Lung microvascular endothelial cell (primary cell): ENCODE measurements around the gene ADARB2. TPM values are rescaled to one million over a fixed set of nuclear protein-coding genes. Genes with fewer than 3 reads are reported as not detected.

Experiments
- DNase-seq, 2 donors: peaks; one replicate each; pipeline versions ENCODE4 v3.0.0 to v3.0.0-alpha.2; 2010; ENCODE audit warnings: low read depth in 2 of 2
- total RNA-seq: library from RNA; depleted of rRNA; stranded (reverse); fragments of >200 nt; gene quantifications from 2 replicates; pipeline ENCODE4 v1.2.1, GENCODE V29; 2014

The ADARB2 gene
- total RNA-seq, 1 donor from 2014 or later, result 2.0 TPM

DNA sequence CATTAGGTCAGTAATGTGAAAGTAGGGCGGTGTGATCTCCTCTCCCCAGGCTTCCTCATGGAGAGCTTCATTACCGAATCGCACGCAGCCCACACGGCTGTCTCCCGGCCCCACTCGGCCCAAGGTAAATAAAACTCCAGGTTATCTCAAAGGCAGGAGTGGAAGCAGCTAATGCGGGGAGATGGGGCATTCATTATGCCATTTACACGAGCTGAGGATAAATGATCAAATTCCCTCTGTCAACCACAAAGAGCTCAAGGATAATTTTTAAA lies 93.5 kb downstream of the ADARB2 start:
- DNase-seq, result no peak

DNA sequence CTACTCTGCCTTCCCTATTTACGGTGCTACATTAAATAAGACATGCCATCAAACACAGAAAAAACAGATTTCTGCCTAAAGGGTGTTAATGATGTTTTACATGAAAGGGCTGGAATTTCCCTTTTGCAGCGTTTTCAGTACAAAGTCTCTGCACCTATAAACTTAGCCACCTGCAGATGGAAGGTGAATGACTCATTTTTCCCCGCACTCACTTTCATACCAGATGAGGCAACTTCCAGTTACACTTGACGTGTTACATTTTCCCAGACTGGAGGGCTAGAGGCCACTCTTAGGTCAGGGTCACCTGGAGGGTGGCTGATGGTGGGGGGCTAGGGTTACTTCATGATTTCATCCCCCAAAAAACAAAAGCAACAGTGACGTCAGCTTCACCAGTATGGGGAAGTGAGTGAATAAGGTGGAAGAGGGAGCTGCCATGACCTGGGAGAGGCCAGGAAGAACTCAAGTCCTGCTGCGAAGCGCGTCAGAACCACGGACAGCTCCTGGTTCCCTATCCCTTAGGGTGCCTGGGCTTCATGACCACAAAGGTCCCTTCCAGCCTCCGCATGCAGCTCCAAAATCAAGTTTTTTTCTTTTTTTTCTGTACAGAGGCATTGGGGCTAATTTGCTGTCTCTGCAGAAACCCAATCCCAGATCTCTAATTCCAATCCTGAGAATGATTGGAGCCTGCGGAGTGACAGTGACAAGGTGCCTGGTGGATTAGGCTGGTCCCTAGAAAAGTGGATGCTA lies 94.0 kb downstream of the ADARB2 start:
- DNase-seq, result peak in 1 of 2 donors; percentile 5

DNA sequence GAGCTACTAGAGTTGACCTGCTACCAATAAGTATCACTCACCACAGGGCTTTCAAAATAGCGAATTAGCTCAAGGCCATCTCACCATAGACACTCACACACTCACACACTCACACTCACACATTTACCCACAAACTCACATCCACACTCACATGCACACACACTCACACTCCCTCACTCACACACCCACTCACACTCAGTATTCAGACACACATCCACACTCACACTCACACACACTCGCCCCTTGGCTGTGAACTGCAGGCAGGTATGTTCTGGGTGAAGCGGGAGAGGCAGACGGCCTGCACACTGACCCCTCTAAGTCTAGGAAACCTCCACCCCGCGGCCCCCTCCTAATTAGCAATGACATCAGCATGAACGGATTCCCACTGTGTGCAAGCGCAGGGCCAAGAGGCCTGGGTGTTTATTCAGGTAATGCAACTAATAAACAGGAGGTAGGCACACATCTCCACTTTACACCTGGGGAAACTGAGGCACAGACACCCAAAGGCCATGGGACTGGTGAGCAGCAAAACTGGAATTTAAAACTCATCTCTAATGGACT lies 94.6 kb downstream of the ADARB2 start:
- no peak for DNase-seq

DNA sequence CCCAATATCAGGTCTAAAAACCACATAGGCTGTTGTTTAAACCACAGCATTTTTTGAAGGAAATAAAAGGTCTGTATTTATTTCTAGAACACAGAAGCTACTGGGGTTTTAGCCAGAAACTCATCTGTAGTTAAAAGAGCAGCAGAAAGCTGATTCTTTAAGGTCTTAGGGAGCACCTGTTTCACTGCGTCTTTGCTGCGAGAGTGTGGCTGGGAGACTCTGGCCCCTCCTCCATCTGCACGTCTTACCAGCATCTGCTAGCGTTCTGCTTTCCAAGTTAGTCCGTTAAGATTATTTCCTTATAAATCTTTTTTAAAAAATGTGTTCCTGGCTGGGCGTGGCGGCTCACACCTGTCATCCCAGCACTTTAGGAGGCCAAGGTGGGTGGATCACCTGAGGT lies 95.9 kb downstream of the ADARB2 start:
- no peak for DNase-seq

DNA sequence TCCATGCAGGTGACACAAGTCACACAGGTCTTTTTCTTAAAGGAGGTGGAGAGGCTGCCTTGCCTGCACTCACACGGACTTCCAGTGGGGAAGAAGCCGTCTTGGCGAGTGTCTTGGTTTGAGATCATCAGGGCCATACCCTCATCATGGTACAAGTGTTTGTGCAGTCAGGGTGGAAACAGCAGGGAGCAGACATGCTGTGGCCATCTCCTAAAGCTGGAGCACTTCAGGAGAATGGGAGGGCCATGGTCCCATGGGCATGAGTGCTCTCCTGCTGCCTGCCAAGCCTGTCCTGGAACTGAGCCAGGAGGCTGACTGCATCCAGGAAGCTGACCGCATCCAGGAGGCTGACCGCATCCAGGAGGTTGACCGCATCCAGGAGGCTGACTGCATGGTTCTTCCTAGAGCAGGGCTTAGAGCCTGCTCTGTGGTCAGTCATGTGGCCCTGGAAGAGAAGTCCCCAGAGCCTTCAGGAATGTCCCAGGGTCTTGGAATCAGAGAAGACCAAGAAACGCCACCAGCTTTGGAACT lies 98.4 kb downstream of the ADARB2 start:
- DNase-seq, result peak in 1 of 2 donors; percentile 9

DNA sequence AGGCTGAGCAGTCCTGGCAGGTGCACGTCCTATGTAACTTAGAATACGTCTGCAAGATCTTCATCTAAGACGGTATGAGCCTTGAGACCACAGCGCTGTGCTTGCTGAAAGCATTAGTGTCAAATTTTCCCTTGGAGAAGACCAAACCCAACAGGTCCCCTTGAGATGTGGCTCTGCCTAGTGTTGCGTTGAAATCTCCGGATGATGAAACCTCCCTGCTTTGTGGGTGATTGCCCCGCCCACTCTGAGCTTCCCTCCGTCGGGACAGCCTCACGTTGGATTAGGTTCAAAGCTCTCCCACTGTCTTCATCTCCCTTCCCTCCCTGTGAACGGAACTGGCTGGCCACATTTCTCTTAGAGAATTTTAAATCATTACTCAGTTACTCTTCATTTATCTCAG lies 102.0 kb downstream of the ADARB2 start:
- no peak for DNase-seq

DNA sequence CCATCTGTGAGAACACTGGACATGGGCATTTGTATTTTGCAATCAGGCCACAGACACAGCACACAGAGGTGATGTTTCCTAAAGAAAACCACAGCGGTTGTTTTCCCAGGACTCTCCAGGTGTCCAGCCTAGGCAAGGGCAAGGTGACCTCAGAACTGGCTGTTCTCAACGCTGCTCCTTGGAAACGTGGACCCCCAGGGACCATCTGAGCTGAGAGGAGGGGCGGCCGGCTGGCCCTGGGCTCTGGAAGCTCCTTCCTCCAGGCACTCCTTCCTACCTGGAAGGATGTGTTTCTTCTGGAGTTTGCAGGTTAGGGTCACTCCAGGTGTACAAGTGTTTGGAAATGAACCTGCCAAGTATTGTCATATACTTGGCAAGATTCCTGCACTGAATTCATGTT lies 103.1 kb downstream of the ADARB2 start:
- no peak for DNase-seq

DNA sequence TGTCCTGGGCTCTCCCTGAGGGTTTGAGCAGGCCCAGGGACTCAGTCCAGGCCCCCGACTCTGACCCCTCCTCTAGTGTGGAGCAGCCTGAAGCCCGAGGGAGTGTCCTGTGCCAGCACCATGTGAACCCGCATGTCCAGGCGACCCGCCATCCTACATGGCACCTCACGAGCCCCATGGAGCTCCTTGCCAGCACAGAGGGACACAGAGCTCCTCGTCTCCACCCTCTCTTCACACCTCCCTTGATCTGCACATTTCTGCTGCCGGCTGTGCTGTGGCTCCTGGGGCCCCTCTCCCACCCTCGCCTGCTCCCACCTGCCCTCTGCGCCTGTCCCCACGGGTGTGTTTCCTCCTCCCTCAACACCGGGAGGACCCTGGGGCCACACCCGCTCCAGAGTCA lies 103.5 kb downstream of the ADARB2 start:
- DNase-seq, result no peak

DNA sequence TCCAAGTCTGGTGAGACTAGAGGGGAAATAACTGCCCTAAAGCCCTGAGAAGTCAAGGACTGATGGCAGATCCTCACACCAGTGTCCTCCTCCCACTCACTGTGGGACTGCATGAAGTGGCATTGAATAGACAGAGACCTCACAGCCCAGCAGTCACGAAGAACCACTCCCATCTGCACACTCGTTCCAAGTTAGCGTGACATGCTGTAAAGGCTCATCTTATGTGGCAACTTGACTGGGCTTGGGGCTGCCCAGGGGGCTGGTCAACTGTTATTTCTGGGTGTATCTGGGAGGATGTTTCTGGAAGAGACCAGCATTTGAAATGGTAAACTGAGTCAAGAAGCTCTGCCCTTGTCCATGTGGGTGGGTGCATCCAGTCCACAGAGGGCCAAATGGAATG lies 104.7 kb downstream of the ADARB2 start:
- DNase-seq, result no peak

DNA sequence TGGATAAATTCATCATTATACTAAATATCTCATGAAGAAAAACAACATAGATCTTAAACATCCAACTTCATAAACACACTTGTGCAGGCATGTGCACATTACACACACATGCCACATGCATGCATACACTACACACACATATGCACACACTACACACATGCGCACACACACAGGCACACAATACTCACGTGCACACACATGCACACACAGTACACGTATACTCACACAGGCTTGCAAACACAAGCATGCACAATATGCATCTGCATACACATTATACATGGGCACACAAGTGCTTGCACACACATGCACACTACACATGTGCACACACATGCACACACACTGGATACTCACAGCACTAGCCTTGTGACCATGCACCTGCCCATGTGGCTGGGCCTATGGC lies 105.2 kb downstream of the ADARB2 start:
- DNase-seq, result no peak

DNA sequence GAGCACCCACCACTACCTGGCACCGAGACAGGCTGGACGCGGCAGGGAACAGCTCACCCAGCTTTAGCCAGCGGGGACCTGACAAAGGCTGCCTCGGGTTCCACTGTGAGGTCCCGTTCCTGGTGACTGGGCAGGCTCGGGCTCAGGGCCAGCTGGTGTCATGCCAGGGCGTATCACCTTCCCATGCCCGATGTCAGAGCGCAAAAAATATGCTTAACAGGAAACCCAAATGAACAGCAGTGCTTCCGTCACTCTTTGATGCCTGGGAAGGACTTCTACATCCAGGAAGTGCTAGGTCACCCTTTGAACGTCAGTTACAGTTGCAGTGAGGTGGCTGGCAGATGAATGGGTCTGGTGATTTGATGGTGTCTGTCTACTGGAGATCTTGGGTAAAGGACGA lies 106.0 kb downstream of the ADARB2 start:
- no peak for DNase-seq

DNA sequence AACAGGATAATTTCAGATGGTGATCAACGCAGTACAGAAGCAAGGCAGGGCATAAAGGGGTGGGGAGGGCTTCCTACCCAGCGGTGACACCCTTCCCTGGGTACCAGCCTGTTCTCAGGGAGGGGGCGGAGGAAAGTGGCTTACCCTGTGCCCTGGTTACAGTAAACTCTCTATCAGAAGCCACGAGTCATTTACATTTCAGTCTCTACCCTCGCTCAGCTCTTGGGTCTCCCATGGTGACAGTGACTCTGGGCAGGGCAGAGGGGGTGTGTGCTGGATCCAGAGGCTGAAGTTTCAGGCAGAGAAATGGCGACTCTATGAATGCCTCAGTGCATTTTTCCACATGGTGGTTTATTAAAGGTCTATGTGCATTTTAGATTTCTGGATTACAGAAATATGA lies 107.0 kb downstream of the ADARB2 start:
- no peak for DNase-seq

DNA sequence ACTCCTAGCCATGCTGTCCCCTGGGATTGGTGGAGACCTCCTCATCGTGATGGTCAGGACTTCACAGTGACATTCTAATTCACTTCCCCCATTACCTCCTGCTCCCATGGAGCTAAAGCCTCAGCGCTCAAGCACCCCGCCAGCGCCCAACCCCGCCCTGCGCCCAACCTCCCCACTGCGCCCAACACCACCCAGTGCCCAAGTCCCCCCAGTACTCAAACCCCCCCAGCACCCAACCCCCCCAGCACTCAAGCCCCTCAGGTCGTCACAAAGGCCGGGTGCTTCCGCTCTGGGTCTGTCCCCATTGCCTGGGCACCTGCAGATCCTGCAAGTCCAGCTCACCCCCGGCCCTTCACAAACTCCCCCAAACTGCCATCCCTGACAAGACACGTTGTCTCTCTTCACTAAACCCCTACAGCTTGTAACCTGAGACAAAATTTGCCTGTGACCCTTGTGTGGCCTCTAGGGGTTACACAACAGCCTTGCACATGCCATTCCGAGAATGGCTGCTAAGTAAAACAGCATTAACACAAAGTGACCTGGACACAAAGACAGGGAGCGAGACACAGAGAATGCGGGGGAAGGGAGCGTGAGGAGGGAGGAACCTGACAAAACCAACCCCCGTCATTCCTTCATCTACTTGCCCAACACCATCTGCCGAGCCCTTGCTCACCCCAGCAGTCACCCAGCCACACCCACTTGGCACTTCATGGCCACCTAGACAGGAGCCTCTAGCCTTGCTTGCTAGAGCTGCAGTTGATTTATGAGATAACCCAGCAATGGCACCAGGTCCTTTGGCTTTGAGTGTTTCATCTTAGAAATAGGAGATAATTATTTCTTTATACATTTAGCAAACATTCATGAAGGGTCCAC lies 107.8 kb downstream of the ADARB2 start:
- no peak for DNase-seq

DNA sequence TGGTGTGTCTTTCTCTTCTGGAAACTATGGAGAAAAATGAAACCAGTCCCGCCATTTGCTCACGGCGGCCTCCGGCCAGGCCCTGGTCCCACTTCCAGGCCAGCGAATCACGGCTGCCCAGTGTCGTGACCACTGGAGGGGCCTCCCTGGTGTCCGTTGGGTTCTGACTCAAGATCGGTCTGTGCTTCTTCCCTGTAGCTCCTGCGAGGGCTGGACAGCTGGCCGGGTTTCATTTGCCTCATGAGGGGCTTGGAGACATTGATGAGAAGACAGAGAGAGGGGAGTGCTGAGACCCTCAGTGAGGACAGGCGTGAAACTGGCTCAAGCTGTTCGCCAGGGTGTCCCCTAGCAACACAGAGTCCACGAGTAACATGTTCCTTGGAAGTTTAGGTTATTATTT lies 108.6 kb downstream of the ADARB2 start:
- no peak for DNase-seq

DNA sequence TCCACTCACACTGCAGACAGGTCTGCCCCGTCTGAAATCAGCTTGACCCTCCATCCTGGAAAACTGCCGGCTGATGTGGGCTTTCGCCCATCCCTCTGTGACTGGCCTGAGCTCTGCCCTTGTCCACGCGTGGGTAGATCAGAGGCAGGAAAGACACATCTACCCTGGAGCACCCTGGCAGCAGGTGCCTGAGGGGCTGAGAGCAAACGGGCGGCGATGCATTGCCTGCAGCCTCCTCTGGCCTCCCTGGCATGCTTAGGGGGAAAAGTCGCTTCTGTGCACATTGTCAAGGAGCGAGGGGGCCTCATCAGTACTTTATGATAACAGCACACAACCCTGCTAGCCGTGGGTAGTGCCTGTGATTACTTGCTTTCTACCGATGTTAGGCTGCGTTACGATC lies 109.4 kb downstream of the ADARB2 start:
- DNase-seq, result no peak

DNA sequence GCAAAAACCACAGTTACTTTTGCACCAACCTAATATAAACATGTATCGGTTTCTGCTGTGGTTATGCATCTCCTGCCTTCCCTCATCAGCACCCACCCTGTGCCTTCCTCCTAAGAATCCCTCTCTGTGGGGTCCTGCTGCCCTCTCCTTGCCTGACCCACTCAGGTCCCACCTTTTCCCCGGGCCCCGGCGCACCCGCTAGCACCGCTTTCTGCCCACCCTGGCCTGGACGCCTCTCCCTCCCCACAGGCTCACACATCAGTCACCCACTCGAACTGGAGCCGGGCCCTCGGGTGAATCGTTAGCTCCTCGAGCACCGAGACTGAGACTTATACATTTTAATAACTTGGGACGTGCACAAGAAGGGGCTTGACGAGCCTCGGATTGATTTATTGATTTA lies 110.5 kb downstream of the ADARB2 start:
- no peak for DNase-seq

DNA sequence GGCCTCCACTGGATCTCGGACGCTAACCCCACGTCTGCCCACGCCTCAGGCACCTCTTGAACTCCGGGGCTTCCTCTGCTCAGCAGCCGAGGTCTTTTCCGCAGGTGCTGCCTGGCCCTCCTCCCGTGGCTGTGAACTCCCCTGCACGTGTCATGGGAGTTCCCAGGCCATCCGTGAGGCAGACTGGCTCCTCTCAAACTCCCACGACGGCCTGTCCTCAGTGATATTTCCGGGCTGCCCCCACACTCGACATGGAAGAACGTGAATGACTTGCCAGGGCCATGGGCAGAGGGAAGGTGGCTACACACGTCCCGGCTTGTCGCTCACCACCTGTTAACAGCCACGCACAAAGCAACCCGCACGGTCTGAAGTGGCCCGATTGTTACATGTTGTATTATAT lies 110.9 kb downstream of the ADARB2 start:
- DNase-seq, result no peak

DNA sequence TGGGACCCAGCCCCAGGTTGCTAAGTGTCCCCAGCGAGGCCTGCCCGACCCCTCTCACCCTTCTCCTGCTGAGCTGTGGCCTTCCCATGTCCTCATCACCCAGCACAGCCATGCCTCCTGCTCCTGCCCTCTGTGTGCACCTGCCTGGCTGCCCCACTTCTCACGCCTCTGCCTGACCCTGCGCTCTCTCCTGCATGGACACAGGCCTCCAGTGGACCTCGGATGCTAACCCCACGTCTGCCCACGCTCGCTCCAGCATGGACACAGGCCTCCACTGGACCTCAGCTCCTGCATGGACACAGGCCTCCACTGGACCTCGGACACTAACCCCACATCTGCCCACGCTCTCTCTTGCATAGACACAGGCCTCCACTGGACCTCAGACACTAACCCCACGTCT lies 111.6 kb downstream of the ADARB2 start:
- DNase-seq, result no peak

DNA sequence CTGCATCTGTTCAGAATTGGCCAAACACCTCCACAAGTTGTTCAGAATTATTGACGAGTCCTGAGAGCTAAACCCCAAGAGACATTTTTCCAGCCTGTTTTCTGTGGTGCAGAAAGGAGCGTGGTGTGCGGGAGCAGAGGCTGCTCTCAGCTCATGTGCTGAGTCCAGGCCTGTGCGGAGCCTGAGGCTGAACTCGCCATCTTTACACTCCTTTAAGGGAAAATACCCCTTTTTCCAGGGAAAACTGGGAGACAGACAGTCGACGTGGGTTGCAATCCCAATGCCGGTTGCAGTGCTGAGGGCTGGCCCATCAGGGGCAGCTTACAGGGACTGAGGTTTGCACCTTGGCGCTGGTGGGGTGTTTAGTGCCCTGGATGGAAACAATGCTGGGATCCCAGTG lies 112.2 kb downstream of the ADARB2 start:
- DNase-seq, result no peak

DNA sequence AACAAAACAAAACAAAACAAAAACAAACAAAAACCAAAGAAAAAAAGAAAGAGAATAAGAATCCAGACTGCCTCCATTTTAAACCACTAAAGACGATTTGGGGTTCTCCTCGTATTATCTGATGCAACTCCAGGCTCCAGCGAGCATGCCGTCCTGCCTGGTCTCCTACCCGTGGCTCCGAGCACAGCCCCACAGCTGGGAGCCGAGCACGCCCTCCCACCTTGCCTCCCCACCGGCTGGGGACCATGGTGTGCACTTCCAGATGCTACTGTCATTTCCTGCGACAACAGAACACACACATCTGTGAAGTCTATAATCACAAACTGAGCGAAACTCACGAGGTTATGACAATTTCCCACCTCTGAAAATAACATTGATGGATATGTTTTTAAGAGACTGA lies 113.1 kb downstream of the ADARB2 start:
- DNase-seq, result no peak

DNA sequence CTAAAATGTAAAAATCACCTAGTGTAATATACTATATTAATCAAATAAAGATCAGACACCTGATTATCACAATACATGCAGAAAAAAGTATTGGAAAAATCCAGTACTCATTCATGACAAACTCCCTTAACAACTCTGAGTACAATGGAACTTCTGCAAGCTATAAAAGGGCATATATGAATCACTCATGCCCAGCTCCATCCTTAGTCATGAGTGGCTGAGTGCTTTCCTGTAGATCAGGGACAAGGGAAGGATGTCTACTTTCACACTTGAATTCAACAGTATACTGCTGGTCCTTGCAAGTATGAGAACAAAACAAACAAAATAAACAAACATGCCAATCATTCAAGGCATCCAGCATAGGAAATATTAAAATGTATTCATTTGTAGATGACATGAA lies 116.5 kb downstream of the ADARB2 start:
- DNase-seq, result no peak
